ENCODE data around the gene ARHGAP19. TPM values are rescaled to one million over a fixed set of nuclear protein-coding genes. Genes with fewer than 3 reads are reported as not detected.

Gene ARHGAP19
- polyA plus RNA-seq, 1 donor from 2014 or later = 5.2 TPM

DNA sequence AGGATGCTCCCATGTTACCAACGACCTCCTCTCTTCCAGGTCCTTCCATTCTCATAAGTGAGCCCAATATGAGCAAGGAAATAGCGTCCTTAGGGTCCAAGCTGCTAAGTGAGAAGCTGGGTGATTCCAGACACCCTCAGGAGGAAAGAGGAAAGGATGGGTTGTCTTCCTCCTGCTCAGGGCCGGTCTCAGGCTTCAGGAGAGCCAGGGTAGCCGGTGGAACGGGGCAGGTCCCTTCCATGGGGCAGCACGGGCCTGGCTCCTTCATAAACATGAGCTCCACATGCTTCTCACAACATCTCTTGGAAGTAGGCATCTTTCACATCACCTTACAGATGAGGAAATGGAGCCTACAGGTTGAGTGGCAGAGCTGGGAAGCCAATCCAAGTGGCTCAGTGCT, 119.4 kb downstream of the ARHGAP19 start:
- Histone ChIP-seq H3K36me3 (ENCODE audit: insufficient read depth, low read length) (no peaks in the 10 kb centered on the region), H3K9ac (ENCODE audit: low read length) (no peak overlapping the region), H3F3A (ENCODE audit: insufficient read depth, low read length, poor library complexity, severe bottlenecking) (no peaks in the 10 kb centered on the region), H4K20me1 (ENCODE audit: insufficient read depth) (no peaks in the 10 kb centered on the region), H3K4me3 (ENCODE audit: low read length) (no peak overlapping the region), H3K4me2 (ENCODE audit: low read length) (no peak overlapping the region), H3K9me2 (ENCODE audit: insufficient read depth, low read length) (no peaks in the 10 kb centered on the region), H3K27ac (ENCODE audit: low read length) (no peak overlapping the region), H2AFZ (ENCODE audit: low read depth, low read length) (no peak overlapping the region), H3K79me2 (replicated peaks; ENCODE audit: insufficient read depth, low read length) (no peaks in the 10 kb centered on the region), H3K9me3 (ENCODE audit: low read length) (no peaks in the 10 kb centered on the region), H3K27me3 (ENCODE audit: insufficient read depth, low read depth, low read length) (peaks cover 21% of the 10 kb centered on the region)
- TF ChIP-seq RAD21 (conservative IDR thresholded peaks at IDR 0.05) (no peak), SMC3 (conservative IDR thresholded peaks at IDR 0.05; ENCODE audit: poor library complexity) (no peak), MXI1 (conservative IDR thresholded peaks at IDR 0.05; ENCODE audit: poor library complexity, severe bottlenecking) (no peak), POLR2AphosphoS5 (IDR thresholded peaks at IDR 0.05) (no peak), TAF1 (IDR thresholded peaks at IDR 0.05; ENCODE audit: low read depth) (no peak), EP300 (conservative IDR thresholded peaks at IDR 0.05; ENCODE audit: poor library complexity, severe bottlenecking) (no peak), EZH2 (IDR thresholded peaks at IDR 0.05; ENCODE audit: borderline replicate concordance, insufficient read depth, low read length, poor library complexity, severe bottlenecking) (no peak), REST (IDR thresholded peaks at IDR 0.05; ENCODE audit: borderline replicate concordance) (no peak), CTCF (IDR thresholded peaks at IDR 0.05; ENCODE audit: poor library complexity, severe bottlenecking) (no peak)

Small RNAs within 50 kb of the gene (small RNA-seq; reads per million reads assigned to genes)
- gene RF00017 = 0 reads per million in 3 experiments

Other genes with a start within 250 kb of the ARHGAP19 start
- gene SLIT1, start 106.7 kb downstream of the ARHGAP19 start, polyA plus RNA-seq = 9.5 and 13.5 TPM in 2 replicates
- gene FRAT1, start 26.6 kb upstream of the ARHGAP19 start, polyA plus RNA-seq = 10.8 and 12.1 TPM in 2 replicates
- 13.9 and 18.5 TPM in 2 replicates for gene FRAT2, start 42.1 kb upstream of the ARHGAP19 start, polyA plus RNA-seq
- 9.7 and 12.1 TPM in 2 replicates for gene RRP12, start 108.7 kb upstream of the ARHGAP19 start, polyA plus RNA-seq
- 195 and 197 TPM in 2 replicates for gene PGAM1, start 133.6 kb upstream of the ARHGAP19 start, polyA plus RNA-seq
- 33.5 and 44.6 TPM in 2 replicates for gene EXOSC1, start 153.4 kb upstream of the ARHGAP19 start, polyA plus RNA-seq
- gene ZDHHC16, start 153.5 kb upstream of the ARHGAP19 start, polyA plus RNA-seq = 31.0 and 34.3 TPM in 2 replicates
- gene MMS19, start 205.8 kb upstream of the ARHGAP19 start, polyA plus RNA-seq = 49.8 and 54.1 TPM in 2 replicates
- gene UBTD1, start 206.3 kb upstream of the ARHGAP19 start, polyA plus RNA-seq = 2.8 and 3.3 TPM in 2 replicates

All from neural cell (in vitro differentiated cells).